ENCODE results near the gene SERGEF.

The SERGEF gene

DNA sequence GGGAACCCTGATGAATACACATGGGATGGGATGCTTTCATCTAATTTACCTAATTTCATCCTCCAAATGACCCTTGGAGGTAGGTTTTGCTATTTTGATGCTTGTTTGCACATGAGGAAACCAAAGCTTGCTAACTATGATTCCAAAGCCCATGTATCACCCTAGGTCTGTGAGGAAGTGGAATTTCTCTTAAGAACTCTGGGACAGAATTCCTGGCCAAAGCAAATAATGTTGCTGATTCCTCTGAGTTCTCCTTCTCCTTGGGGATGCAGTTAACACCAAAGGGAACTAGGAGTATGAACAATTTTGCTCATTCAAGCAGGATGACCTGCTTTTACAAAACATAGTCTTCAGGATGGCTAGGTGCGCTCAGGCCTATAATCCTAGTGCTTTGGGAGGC, 198.3 kb downstream of the SERGEF start:
- no peaks in the 10 kb centered on the region for H3K9me3 ChIP-seq (ENCODE audit: severe bottlenecking)
- H3K4me3 ChIP-seq (ENCODE audit: low read depth, low read length): no peak overlapping the region
- DNase-seq: no peak
- H3K27me3 ChIP-seq (ENCODE audit: insufficient read depth, low read depth, severe bottlenecking): no peaks in the 10 kb centered on the region
- H3K36me3 ChIP-seq: no peaks in the 10 kb centered on the region
- H3K27ac ChIP-seq: no peak overlapping the region
- TF ChIP-seq, protein P1, sequence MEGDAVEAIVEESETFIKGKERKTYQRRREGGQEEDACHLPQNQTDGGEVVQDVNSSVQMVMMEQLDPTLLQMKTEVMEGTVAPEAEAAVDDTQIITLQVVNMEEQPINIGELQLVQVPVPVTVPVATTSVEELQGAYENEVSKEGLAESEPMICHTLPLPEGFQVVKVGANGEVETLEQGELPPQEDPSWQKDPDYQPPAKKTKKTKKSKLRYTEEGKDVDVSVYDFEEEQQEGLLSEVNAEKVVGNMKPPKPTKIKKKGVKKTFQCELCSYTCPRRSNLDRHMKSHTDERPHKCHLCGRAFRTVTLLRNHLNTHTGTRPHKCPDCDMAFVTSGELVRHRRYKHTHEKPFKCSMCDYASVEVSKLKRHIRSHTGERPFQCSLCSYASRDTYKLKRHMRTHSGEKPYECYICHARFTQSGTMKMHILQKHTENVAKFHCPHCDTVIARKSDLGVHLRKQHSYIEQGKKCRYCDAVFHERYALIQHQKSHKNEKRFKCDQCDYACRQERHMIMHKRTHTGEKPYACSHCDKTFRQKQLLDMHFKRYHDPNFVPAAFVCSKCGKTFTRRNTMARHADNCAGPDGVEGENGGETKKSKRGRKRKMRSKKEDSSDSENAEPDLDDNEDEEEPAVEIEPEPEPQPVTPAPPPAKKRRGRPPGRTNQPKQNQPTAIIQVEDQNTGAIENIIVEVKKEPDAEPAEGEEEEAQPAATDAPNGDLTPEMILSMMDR (IDR thresholded peaks at IDR 0.05; ENCODE audit: low read depth, low read length): no peak

DNA sequence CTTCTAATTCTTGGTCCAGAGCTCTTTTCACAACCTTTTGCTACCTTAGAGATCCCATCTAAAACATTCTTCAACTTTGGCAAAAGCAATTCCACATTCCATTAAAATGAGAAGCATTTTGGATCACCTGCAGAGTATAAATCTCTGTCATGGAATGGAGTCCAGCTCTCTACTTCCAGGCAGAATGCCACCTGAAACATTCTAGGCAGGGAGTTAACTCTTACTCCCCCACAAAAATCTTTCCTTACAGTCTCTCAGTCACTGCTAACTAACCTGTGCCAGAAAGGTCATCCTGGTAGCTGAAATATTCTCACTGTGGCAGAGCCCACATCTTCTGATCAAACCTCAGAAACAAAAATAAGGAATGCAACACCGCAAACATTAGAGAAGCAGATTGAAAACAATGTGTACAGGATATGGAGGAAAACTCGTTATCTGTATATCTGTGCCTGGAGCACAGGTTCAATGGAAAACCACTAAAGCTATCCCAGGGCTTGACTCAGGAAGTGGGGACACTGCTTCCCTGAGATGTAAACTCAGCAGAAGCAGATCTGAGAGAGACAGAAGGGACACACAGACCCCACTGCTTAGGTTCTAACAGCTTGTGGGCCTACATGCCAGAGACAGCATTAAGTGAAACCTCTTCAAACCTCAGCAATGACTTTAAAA, 199.3 kb downstream of the SERGEF start:
- Histone ChIP-seq H3K27ac (no peak overlapping the region), H3K9me3 (ENCODE audit: severe bottlenecking) (no peaks in the 10 kb centered on the region), H3K4me3 (ENCODE audit: low read depth, low read length) (no peak overlapping the region), H3K27me3 (ENCODE audit: insufficient read depth, low read depth, severe bottlenecking) (no peaks in the 10 kb centered on the region), H3K36me3 (no peaks in the 10 kb centered on the region)
- TF ChIP-seq, protein P1 (IDR thresholded peaks at IDR 0.05; ENCODE audit: low read depth, low read length): no peak
- no peak for DNase-seq

DNA sequence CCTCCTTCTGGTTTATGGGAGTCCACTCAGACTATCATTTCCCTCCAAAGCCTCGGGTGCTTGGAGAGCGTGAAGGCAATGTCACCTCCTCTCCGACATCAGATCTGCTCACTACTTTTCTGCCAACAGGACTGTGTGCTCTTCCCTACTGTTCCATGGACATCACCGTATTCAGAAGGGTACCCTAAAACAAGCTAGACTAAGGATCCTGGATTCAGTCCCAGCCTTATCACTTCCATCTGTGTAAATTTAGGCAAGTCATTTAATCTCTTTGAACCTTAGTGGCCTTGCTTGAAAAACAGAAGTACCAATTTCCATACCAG, 200.0 kb downstream of the SERGEF start:
- Histone ChIP-seq H3K4me3 (ENCODE audit: low read depth, low read length) (no peak overlapping the region), H3K27ac (no peak overlapping the region), H3K27me3 (ENCODE audit: insufficient read depth, low read depth, severe bottlenecking) (no peaks in the 10 kb centered on the region), H3K9me3 (ENCODE audit: severe bottlenecking) (no peaks in the 10 kb centered on the region), H3K36me3 (no peaks in the 10 kb centered on the region)
- DNase-seq: no peak
- TF ChIP-seq, protein P1 (IDR thresholded peaks at IDR 0.05; ENCODE audit: low read depth, low read length): no peak

DNA sequence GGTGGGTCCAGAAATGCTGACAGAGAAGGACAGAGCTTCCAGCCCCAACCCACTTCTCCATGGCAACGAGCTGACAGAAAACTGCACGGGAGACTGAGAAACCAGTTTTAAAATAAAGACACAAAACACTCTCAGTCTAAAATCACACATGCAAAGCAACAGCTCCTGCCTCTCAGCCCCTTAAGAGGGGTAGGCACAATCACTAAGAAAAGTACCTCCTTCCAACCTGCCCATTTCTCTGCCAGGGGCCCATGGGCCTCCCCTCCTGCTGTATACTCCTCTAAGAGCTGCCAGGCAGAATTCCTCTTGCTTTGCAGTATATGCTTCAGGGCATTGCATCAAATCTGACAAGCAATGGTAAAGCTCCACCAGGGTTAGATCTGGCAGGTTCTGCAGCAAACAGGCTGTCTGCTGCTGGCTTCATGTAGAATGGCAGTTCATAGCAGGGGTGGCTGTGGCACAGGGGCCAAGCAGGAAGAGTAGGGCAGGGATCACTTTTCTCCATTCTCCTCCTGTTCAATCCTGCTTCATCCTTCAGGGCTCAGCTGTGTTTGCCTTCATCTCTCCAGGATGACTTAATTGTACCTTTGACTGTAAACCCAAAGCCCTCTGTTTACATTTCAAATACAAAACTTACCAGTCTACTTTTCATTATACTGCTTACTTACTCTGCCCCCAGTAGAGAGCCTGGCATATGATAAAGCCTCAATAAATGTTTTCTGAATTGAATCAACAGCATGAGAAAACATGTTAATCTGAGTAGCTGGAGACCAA, 200.6 kb downstream of the SERGEF start:
- Histone ChIP-seq H3K9me3 (ENCODE audit: severe bottlenecking) (no peaks in the 10 kb centered on the region), H3K4me3 (ENCODE audit: low read depth, low read length) (no peak overlapping the region), H3K27ac (no peak overlapping the region), H3K27me3 (ENCODE audit: insufficient read depth, low read depth, severe bottlenecking) (no peaks in the 10 kb centered on the region), H3K36me3 (no peaks in the 10 kb centered on the region)
- TF ChIP-seq, protein P1 (IDR thresholded peaks at IDR 0.05; ENCODE audit: low read depth, low read length): no peak
- DNase-seq: no peak

DNA sequence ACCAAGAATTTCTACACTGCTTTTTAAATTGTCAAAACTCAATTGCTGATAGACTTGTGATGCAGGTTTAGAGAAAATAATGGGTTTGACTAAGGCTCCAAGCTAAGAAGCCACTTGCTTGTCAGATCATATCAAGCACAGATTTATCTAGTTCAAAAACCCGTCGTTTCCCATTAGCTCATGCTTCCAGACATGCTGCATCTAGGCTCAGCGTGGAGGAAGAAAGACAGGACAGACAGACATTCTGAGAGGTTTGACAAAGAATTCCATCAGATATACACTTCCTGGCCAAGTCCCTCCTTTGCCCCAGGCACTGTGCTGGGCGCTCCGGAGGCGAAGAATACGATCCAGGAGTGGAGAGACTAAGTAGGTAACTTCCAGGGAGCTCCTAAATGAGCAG, 201.5 kb downstream of the SERGEF start:
- Histone ChIP-seq H3K27ac (no peak overlapping the region), H3K9me3 (ENCODE audit: severe bottlenecking) (no peaks in the 10 kb centered on the region), H3K36me3 (no peaks in the 10 kb centered on the region), H3K27me3 (ENCODE audit: insufficient read depth, low read depth, severe bottlenecking) (no peaks in the 10 kb centered on the region), H3K4me3 (ENCODE audit: low read depth, low read length) (no peak overlapping the region)
- DNase-seq: no peak
- TF ChIP-seq, protein P1 (IDR thresholded peaks at IDR 0.05; ENCODE audit: low read depth, low read length): no peak

Data from WERI-Rb-1 (cell line).